HG03103 (cell line): ENCODE data around the gene WDR5.

Experiments used
- ATAC-seq: cut with Tn5 transposase; IDR thresholded peaks from one replicate; pipeline ENCODE4 v1.9.1; 2021; ENCODE audit warnings: low read depth; ENCODE audit not compliant: unreplicated experiment

WDR5 gene

GRCh38 chr9:134172198-134173126 lies 36.6 kb downstream of the WDR5 start:
- no peak for ATAC-seq

DNA sequence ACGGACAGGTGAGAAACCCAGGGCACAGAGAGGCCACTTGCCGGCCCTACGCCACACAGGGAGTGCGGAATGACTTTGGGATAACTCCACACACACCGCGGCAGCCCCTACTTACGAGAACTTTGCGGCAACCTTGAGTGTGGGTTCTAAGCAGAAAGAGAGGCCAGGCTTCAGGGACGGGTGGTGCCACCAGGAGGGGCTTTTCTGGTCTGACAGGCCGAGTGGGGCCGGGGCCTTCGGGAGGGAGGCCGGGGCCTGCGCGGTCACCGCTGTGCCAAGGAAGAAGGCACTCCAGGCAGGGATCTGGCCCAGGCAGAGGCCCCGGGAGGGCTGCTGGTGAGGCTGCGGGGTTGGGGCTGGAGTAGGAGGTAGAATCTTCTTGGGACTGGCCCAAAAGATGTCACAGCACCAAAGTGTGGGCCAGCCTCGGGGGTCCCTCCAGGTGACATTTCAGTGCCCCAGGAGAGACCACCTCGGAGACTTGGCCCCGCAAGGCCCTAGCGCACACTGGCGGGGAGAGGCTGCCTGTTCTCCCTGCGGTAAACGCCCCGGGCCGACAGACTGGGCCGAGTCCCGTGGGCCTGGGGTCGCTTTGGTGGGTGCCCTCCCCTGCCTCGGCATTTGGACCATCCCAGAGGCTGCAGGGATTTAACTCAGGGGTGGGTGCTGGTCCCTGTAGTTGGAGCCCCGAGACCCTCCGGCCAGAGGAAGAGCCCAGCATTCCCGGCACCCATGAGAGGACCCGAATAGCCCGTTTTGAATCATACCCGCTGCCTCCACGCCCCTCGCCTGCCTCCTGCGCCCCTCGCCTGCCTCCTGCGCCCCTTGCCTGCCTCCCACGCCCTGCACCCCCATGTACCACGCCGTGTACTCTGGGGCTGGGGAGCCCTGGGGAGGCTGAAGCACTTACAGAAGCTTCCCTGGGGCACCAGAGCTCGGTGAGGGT lies 37.5 kb downstream of the WDR5 start:
- no peak for ATAC-seq

DNA sequence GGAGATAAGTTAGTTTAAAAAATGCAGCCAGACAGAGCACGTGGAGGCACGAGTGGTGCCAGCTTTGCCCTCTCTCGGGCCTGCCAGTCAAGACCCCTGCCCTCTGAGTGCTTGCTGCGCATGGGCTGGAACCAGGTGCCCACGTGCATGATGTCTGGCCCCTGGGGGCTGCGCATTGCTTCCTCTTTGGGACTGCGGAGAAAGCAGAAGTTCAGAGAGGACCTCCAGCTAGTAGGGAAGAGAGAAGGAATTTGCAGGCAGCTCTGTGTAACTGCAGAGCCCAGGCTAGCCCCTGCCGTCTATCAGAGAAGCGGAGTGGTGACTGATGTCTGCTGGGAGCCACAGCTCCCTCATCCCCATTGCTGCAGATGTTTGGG lies 38.2 kb downstream of the WDR5 start:
- ATAC-seq: no peak

- no peak for ATAC-seq
Measured at GRCh38 chr9:134174526-134175290, 38.8 kb downstream of the WDR5 start.

GRCh38 chr9:134175291-134175807 lies 39.5 kb downstream of the WDR5 start:
- no peak for ATAC-seq

- no peak for ATAC-seq
Measured at GRCh38 chr9:134175808-134176598, 40.1 kb downstream of the WDR5 start.

GRCh38 chr9:134176599-134176968 lies 40.7 kb downstream of the WDR5 start:
- no peak for ATAC-seq

DNA sequence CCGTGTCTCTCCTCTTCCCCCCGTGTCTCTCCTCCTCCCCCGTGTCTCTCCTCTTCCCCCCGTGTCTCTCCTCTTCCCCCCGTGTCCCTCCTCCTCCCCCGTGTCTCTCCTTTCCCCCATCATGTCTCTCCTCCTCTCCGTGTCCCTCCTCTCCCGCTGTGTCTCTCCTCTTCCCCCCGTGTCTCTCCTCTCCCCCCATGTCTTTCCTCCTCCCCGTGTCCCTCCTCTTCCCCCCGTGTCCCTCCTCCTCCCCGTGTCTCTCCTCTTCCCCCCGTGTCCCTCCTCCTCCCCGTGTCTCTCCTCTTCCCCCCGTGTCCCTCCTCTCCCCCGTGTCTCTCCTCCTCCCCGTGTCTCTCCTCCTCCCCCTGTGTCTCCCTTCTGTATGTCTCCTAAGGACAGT lies 41.3 kb downstream of the WDR5 start:
- no peak for ATAC-seq

GRCh38 chr9:134177624-134178393 lies 41.9 kb downstream of the WDR5 start:
- no peak for ATAC-seq

GRCh38 chr9:134178394-134178767 lies 42.5 kb downstream of the WDR5 start:
- ATAC-seq: no peak

- ATAC-seq: no peak
Measured at GRCh38 chr9:134178768-134179551, 43.1 kb downstream of the WDR5 start.

DNA sequence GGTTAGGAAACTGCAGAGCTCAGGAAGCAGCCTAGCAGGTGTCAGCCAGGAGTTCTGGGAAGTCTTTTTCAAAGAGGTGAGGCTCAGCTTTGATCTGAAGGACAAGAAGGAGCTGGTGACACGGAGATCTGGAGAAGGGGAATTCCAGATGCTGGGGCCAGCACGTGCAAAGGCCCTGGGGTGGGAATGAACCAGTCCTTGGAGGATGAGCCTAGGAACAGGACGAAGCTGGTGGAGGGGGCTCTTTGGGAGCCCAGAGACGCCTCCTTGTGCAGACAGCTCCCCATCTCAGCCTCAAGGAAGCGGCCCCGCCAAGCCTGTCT lies 43.7 kb downstream of the WDR5 start:
- no peak for ATAC-seq

DNA sequence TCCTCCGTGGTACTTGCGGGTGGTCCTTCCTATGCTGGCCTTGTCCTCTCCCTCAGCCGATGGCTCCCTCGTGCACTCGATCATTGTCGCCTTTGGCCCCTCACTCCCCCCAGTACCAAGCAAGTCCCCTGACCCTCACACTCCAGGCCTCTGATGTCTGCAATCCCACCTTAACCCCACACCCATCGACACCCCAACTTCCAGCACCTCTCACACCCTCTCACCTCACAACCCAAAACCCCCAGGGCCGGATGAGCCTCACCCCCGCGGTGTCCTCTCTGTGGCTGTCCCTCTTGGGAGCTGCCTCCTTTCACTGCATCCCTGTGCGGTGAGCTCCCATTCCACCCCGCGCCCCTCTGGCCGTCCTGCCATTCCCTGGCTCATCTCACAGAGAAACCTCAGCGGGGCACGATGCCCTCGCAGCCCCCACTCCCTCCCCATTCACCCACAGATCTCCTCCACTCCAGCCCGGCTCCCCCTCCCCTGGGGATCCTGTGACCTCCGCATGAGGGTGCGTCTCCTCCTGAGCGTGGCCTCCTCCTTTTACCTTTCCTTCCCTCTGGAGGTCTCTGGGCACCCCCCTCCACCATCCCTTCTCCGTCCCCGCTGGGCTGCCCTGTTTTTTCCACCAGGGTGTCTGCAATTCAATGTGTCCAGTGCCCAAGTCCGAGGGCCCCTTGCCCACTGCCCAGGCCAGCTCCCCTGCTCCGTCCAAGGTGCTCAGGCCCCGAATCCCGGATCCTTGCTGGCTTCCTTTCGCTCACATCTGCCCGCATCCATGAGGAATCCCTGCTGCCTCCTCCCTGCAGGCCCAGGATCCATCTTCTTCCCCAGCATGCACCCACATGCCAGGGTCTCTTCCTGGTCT lies 44.3 kb downstream of the WDR5 start:
- ATAC-seq: no peak

DNA sequence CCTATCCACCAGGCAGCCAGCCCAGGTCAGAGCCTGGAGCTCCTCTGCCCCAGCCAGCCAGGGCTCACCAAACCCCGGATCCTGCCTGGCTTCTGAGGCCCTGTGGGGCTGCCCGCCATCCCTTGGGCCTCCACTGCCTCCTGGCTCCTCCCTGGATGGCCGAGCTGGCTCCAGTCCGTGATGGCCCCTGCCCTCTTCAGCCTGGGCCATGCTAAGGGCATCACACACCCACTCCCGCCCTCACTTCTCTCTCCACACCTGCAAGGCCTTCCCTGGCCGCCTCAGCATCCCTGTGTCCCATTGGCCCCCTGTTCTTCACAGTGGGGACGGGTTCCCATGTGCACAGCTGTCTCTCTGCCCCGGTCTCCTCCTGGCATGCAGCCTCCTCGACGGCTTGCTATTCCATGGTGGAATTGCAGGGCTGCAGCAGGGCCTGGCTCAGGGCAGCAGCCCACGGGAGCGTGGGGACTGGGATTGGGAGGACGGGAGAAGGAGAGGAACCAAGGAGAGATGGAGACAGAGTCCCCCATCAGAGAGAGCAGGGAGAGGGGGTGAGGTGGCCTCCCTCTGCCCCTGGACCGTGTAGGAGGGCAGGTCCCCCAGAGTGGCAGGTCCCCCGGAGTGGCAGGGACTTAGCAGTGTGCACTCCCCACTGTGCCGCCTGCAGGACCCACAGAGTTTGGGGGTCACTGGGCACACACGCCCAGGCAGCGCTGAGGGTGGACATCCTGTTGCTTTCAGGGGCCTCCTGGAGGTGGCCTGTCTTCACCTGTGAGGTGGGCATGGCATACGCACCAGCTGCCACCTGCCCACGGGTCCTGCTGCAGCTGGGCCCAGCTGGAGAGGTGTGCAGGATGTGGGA lies 45.1 kb downstream of the WDR5 start:
- no peak for ATAC-seq

DNA sequence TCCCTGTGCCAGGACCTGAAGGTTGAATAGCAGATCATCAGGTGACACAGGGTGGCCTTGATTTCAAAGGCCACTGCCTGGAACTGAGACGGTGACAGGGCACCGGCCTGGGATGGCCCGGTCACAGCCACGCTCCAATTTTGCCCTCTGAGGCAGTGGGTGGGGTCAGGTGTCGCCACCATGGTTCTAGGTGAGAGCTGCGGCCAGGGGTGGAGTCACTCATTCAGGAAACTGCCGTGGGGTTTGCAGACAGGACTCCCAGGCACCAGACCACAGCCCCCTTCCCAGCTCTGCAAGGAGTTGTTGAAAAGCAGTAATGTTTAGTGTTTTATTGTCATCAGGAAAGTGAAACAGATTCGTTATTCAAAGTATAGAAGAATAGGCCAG lies 45.8 kb downstream of the WDR5 start:
- no peak for ATAC-seq

- ATAC-seq: no peak
Measured at GRCh38 chr9:134182554-134183085, 46.7 kb downstream of the WDR5 start.
